NT2/D1 (cell line): ENCODE results near the gene HOXB7.

Experiments
- SUZ12 ChIP-seq: IDR thresholded peaks from 2 replicates; pipeline ENCODE4 v1.6.1; 2011; ENCODE audit not compliant: insufficient read length, insufficient read depth; ENCODE audit errors: extremely low read depth
- YY1 ChIP-seq: IDR thresholded peaks from 2 replicates; pipeline ENCODE4 v1.6.1; 2011; ENCODE audit not compliant: insufficient read length, insufficient read depth
- ZNF274 ChIP-seq: IDR thresholded peaks from 2 replicates; pipeline ENCODE4 v1.6.1; 2011; ENCODE audit warnings: mild to moderate bottlenecking, low read depth, low read length

- TF ChIP-seq ZNF274 (no peak), YY1 (no peak), SUZ12 (no peak)
Observed at GRCh38 chr17:48597528-48597777, 13.4 kb downstream of the HOXB7 start.
